HL-60 (cell line): Measurements from ENCODE around the gene DCHS2.
A peak's percentile ranks its signal among the peaks of the same experiment; 100 is the strongest.

Experiments
- DNase-seq, 2 experiments: peaks; one replicate each; pipeline ENCODE4 v3.0.0-alpha.2; 2010 to 2020; ENCODE audit warnings: low read depth in 1 of 2, low spot score in 1 of 2
- H3K27ac ChIP-seq: fragments of 250-450 bp; sonication (Bioruptor Pico); replicated peaks from 2 replicates; pipeline ENCODE4 v1.5.1; 2020; ENCODE audit warnings: mild to moderate bottlenecking, moderate library complexity
- H3K27me3 ChIP-seq: fragments of 250-450 bp; sonication (Bioruptor Pico); 2 replicates; pipeline ENCODE4 v1.5.1; 2021; ENCODE audit warnings: mild to moderate bottlenecking, moderate library complexity; ENCODE audit not compliant: insufficient read depth, poor library complexity, severe bottlenecking
- H3K4me3 ChIP-seq: replicated peaks from 2 replicates; pipeline ENCODE4 v1.5.1; 2011; ENCODE audit warnings: mild to moderate bottlenecking, control low read depth, low read length; ENCODE audit not compliant: insufficient read depth
- CTCF ChIP-seq: IDR thresholded peaks from one replicate; pipeline ENCODE4 v1.5.1; 2011; ENCODE audit warnings: low read length, control low read depth, inconsistent platforms; ENCODE audit not compliant: insufficient read depth
- GABPA ChIP-seq: IDR thresholded peaks from 2 replicates; pipeline ENCODE4 v1.6.1; 2012; ENCODE audit warnings: low read depth
- POLR2AphosphoS5 ChIP-seq: IDR thresholded peaks from 2 replicates; pipeline ENCODE4 v1.6.1; 2012; ENCODE audit warnings: low read depth
- REST ChIP-seq: IDR thresholded peaks from 2 replicates; pipeline ENCODE4 v1.6.1; 2012; ENCODE audit warnings: low read depth; ENCODE audit not compliant: insufficient replicate concordance
- SPI1 ChIP-seq: IDR thresholded peaks from 2 replicates; pipeline ENCODE4 v1.6.1; 2012; ENCODE audit warnings: low read depth, mild to moderate bottlenecking, borderline replicate concordance

Gene DCHS2

GRCh38 chr4:154414796-154415195, 76.8 kb downstream of the DCHS2 start:
- Histone ChIP-seq H3K27me3 (peaks cover 24% of the 10 kb centered on the region), H3K27ac (no peak overlapping the region), H3K4me3 (no peak overlapping the region)
- TF ChIP-seq SPI1 (no peak), REST (no peak), POLR2AphosphoS5 (no peak), CTCF (no peak)
- no peak for DNase-seq

- Histone ChIP-seq H3K27me3 (peaks cover 24% of the 10 kb centered on the region), H3K4me3 (no peak overlapping the region), H3K27ac (no peak overlapping the region)
- TF ChIP-seq POLR2AphosphoS5, result no peak
- DNase-seq, result no peak
Observed at GRCh38 chr4:154414371-154414770, 77.2 kb downstream of the DCHS2 start.

GRCh38 chr4:154407443-154407842, 84.2 kb downstream of the DCHS2 start:
- H3K27ac ChIP-seq, result no peak overlapping the region
- no peak for TF ChIP-seq GABPA
- TF ChIP-seq SPI1, result no peak
- TF ChIP-seq POLR2AphosphoS5, result no peak
- no peak for TF ChIP-seq CTCF
- TF ChIP-seq REST, result no peak
- H3K27me3 ChIP-seq, result no peaks in the 10 kb centered on the region
- no peak for DNase-seq
- no peak overlapping the region for H3K4me3 ChIP-seq

GRCh38 chr4:154406018-154406795, 85.4 kb downstream of the DCHS2 start:
- TF ChIP-seq GABPA, result no peak
- no peak for TF ChIP-seq CTCF
- TF ChIP-seq POLR2AphosphoS5, result no peak
- TF ChIP-seq REST, result no peak
- no peak for TF ChIP-seq SPI1
- peak in 1 of 2 experiments; percentile 33 for DNase-seq
- H3K27me3 ChIP-seq, result no peaks in the 10 kb centered on the region

More at GRCh38 chr4:154406018-154406795, 85.4 kb downstream of the DCHS2 start:
- Histone ChIP-seq H3K4me3 (no peak overlapping the region), H3K27ac (no peak overlapping the region)
